Chondrocyte (in vitro differentiated cells): ENCODE data around the gene EIF3K. TPM values are rescaled to one million over a fixed set of nuclear protein-coding genes. Genes with fewer than 3 reads are reported as not detected.

ENCODE experiments used
- DNase-seq: peaks from one replicate; pipeline ENCODE4 v3.0.0; 2021; ENCODE audit warnings: mixed read lengths, low spot score
- H3K27ac Mint-ChIP-seq: one replicate; pipeline ENCODE4 v1.8.0; 2021; ENCODE audit warnings: mild to moderate bottlenecking, moderate library complexity, mixed read lengths; ENCODE audit not compliant: unreplicated experiment
- H3K27me3 Mint-ChIP-seq: 2 replicates; pipeline ENCODE4 v1.8.0; 2021; ENCODE audit warnings: low read depth, mixed read lengths
- H3K36me3 Mint-ChIP-seq: 2 replicates; pipeline ENCODE4 v1.8.0; 2021; ENCODE audit warnings: low read depth, mixed read lengths
- H3K4me1 Mint-ChIP-seq: 2 replicates; pipeline ENCODE4 v1.8.0; 2021; ENCODE audit warnings: low read depth, mild to moderate bottlenecking, mixed read lengths
- H3K4me3 Mint-ChIP-seq: one replicate; pipeline ENCODE4 v1.8.0; 2021; ENCODE audit warnings: mild to moderate bottlenecking, moderate library complexity, mixed read lengths; ENCODE audit not compliant: unreplicated experiment
- H3K9me3 Mint-ChIP-seq: 2 replicates; pipeline ENCODE4 v1.8.0; 2021; ENCODE audit warnings: low read depth, mixed read lengths
- CTCF ChIP-seq: fragments of 200-600 bp; sonication (generic); IDR thresholded peaks from 2 replicates; pipeline ENCODE4 v1.5.0; 2021; ENCODE audit warnings: antibody characterized with exemption, mild to moderate bottlenecking, moderate library complexity
- total RNA-seq: library from RNA; stranded (reverse); gene quantifications from 3 replicates; pipeline ENCODE4 v1.2.1, GENCODE V29; 2021

Gene EIF3K
- total RNA-seq, 1 donor from 2014 or later: 185 TPM

DNA sequence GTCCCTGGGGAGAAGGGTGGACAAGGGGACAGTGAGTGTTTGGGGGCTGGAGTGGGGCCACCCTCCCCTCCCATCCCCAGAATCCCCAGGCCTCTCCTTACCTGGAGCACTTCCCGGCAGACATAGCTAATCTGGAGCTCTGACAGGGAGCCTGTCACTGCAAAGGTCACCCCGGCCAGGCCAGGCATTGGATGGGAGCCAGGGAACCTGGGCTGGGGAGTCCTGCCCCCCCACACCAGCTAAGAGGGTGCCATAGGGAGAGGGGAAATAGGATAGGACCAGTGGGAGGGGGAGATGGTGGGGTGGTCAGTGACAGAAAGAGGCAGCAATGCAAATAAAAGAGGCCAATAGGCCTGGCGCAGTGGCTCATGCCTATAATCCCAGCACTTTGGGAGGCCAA is 4.7 kb upstream of the EIF3K start:
- Mint-ChIP-seq H3K36me3 (no peaks in the 10 kb centered on the region), H3K27ac (no peak overlapping the region), H3K4me3 (no peak overlapping the region), H3K27me3 (no peaks in the 10 kb centered on the region), H3K9me3 (no peaks in the 10 kb centered on the region), H3K4me1 (peaks cover 12% of the 10 kb centered on the region)
- DNase-seq: no peak
- no peak for TF ChIP-seq CTCF

DNA sequence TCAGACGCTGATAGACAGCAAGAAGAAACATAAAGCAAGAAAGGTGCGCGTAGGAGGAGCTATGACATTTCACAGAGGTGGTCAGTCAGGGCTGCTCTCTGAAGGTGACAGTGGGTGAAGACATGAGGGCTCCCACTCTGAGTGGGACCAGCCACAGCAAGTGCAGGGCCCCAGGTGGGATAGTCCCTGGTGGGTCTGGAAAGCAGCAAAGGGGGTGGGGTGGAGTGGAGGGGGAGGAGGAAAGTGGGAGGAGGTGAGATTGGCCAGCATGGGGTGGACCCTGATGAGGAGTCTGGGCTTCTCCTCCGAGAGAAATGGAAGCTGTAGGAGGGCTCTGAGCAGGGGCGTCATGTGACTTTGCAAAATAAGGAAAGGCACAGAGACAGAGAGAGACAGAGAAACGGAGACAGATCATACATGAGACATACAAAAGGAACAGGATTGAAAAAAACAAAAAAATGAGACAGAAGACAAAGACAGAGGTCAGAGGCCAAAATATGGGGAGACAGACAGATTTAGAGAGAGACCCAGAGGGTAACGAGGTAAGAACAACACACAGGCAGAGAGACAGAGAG is 3.9 kb upstream of the EIF3K start:
- Mint-ChIP-seq H3K4me1 (peaks cover 19% of the 10 kb centered on the region), H3K36me3 (no peaks in the 10 kb centered on the region), H3K27ac (no peak overlapping the region), H3K4me3 (no peak overlapping the region), H3K9me3 (no peaks in the 10 kb centered on the region), H3K27me3 (no peaks in the 10 kb centered on the region)
- TF ChIP-seq CTCF: no peak
- DNase-seq: no peak

DNA sequence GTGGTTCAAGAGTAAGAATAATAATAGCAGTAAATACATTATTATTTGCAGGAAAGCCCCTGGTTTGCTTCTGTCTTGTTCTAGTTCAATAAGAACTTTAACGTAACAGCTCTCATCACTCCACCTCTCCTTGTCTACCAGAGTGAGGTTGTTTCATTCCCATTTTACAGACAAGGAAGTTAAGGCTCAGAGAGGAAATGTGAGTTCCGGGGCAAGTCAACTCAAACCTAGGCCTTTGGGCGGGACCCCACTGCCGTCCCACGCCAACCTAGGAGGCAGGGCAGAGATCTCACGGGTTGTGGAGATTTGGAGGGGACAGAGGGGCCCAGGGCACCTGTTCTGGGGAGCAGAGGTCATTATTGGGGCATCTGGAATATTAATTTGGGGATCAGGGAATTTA is 2.7 kb upstream of the EIF3K start:
- H3K4me1 Mint-ChIP-seq: peaks cover 23% of the 10 kb centered on the region
- no peak for DNase-seq
- H3K27me3 Mint-ChIP-seq: no peaks in the 10 kb centered on the region
- H3K9me3 Mint-ChIP-seq: no peaks in the 10 kb centered on the region
- no peak overlapping the region for H3K4me3 Mint-ChIP-seq
- no peaks in the 10 kb centered on the region for H3K36me3 Mint-ChIP-seq
- TF ChIP-seq CTCF: no peak
- H3K27ac Mint-ChIP-seq: no peak overlapping the region

DNA sequence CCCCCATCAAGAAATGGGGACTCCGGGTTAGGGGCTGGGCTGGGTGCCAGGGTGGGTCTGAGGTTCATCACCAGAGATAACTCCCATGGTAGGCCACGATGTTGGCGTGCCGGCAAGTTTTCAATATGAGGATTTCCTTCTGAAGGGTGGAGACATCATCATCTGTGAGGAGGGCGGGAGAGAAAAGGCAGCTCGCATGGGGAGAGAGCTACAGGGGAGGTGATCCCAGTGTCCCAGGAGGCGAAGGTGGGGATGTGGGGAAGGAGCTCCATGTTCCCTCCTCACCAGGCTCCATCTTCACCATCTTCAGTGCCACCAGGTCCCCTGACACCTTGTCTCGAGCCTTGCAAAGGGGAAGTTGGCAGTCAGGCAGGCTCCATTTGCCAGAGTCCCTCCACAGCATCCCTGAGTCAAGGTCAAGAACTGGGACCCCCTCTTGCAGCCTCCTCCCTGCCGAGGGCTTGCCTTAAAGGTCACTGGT is 1.7 kb upstream of the EIF3K start:
- H3K4me1 Mint-ChIP-seq: peaks cover 23% of the 10 kb centered on the region
- H3K36me3 Mint-ChIP-seq: peaks cover 7% of the 10 kb centered on the region
- H3K27ac Mint-ChIP-seq: no peak overlapping the region
- no peaks in the 10 kb centered on the region for H3K9me3 Mint-ChIP-seq
- no peak for TF ChIP-seq CTCF
- DNase-seq: no peak
- no peaks in the 10 kb centered on the region for H3K27me3 Mint-ChIP-seq
- no peak overlapping the region for H3K4me3 Mint-ChIP-seq

- Mint-ChIP-seq H3K36me3 (peaks cover 7% of the 10 kb centered on the region), H3K27ac (peak within 1 kb of the TSS; percentile 85), H3K4me1 (peaks cover 23% of the 10 kb centered on the region), H3K9me3 (no peaks in the 10 kb centered on the region), H3K27me3 (no peaks in the 10 kb centered on the region), H3K4me3 (peak within 1 kb of the TSS; percentile 99)
- DNase-seq: no peak
- no peak for TF ChIP-seq CTCF
These were observed 1.0 kb upstream of the EIF3K start, which contains the start of gene MAP4K1 for GRCh38 chr19:38617764-38618589. Gene MAP4K1, minus strand, starts transcription at chr19:38617953. Its CDS starts 58 bp downstream, at chr19:38617895.
